Stimulated activated CD4-positive, alpha-beta T cell treated with anti-CD3 and anti-CD28 coated beads, Interleukin-1b, Interleukin-23, amount 100 ng/mL, for 1 hour (primary cell): ENCODE results near the gene SUPT3H.
"Not testable (repeated sequence)": the region's sequence is repeated elsewhere in the genome, so short reads cannot be mapped to it uniquely, and the experiment has no call there.

ENCODE experiments used
- DNase-seq, 2 donors: peaks; one replicate each; pipeline ENCODE4 v3.0.0-alpha.2; 2020; ENCODE audit warnings: low read depth in 2 of 2

The SUPT3H gene

GRCh38 chr6:44906761-44907160, 471.0 kb downstream of the SUPT3H start:
- DNase-seq = no peak

- DNase-seq = not testable (repeated sequence)
Observed at GRCh38 chr6:44900358-44900757, 477.4 kb downstream of the SUPT3H start.

GRCh38 chr6:44898296-44898930, 479.3 kb downstream of the SUPT3H start:
- DNase-seq = no peak

- no peak for DNase-seq
Observed at GRCh38 chr6:44897316-44897715, 480.4 kb downstream of the SUPT3H start.

GRCh38 chr6:44896701-44897100, 481.0 kb downstream of the SUPT3H start:
- no peak for DNase-seq

GRCh38 chr6:44892579-44892978, 485.2 kb downstream of the SUPT3H start:
- DNase-seq = no peak

GRCh38 chr6:44879071-44879470, 498.7 kb downstream of the SUPT3H start:
- DNase-seq = not testable (repeated sequence)

GRCh38 chr6:44876638-44877037, 501.1 kb downstream of the SUPT3H start:
- DNase-seq = not testable (repeated sequence)

GRCh38 chr6:44869321-44869897, 508.3 kb downstream of the SUPT3H start:
- DNase-seq = no peak

- DNase-seq = no peak
Observed at GRCh38 chr6:44868910-44869309, 508.8 kb downstream of the SUPT3H start.

- no peak for DNase-seq
Observed at GRCh38 chr6:44868335-44868668, 509.4 kb downstream of the SUPT3H start.

GRCh38 chr6:44867571-44868334, 510.0 kb downstream of the SUPT3H start:
- no peak for DNase-seq

GRCh38 chr6:44865184-44865583, 512.5 kb downstream of the SUPT3H start:
- not testable (repeated sequence) for DNase-seq

- no peak for DNase-seq
Observed at GRCh38 chr6:44859901-44860410, 517.8 kb downstream of the SUPT3H start.

- no peak for DNase-seq
Observed at GRCh38 chr6:44858998-44859397, 518.7 kb downstream of the SUPT3H start.

GRCh38 chr6:44856479-44856878, 521.3 kb downstream of the SUPT3H start:
- no peak for DNase-seq

- no peak for DNase-seq
Observed at GRCh38 chr6:44855562-44856411, 521.9 kb downstream of the SUPT3H start.

GRCh38 chr6:44854712-44855443, 522.9 kb downstream of the SUPT3H start:
- no peak for DNase-seq

GRCh38 chr6:44851176-44851575, 526.6 kb downstream of the SUPT3H start:
- DNase-seq = no peak

GRCh38 chr6:44850312-44850711, 527.4 kb downstream of the SUPT3H start:
- DNase-seq = no peak

- DNase-seq = no peak
Observed at GRCh38 chr6:44849806-44850205, 527.9 kb downstream of the SUPT3H start.
